GM12878 (cell line): ENCODE measurements around the gene PI4KB. TPM values are rescaled to one million over a fixed set of nuclear protein-coding genes. Genes with fewer than 3 reads are reported as not detected.

ENCODE experiments used
- ATAC-seq: fragments of 200-7000 bp; cut with Tn5 transposase; 3 replicates; pipeline ENCODE4 v1.9.1; 2020; ENCODE audit warnings: mild to moderate bottlenecking, moderate library complexity
- BruUV-seq: library from RNA; stranded (reverse); fragments of 400-500 nt; replicated peaks from 2 replicates; lab custom pipeline; 2021; lab: Mats Ljungman, UMichigan
- CTCF ChIA-PET: fragments of 300-600 bp; sonication (Branson Sonifier 250); formaldehyde crosslinking; extraction: SDS; loops from one replicate; lab custom pipeline; 2021; ENCODE audit warnings: inconsistent platforms; lab: Yijun Ruan, JAX
- POLR2A ChIA-PET: fragments of 350-600 bp; formaldehyde crosslinking; extraction: SDS; loops from one replicate; lab custom pipeline; 2021; ENCODE audit warnings: inconsistent platforms; lab: Charles Lee
- RAD21 ChIA-PET: fragments of 300-600 bp; sonication (Branson Sonifier 250); formaldehyde crosslinking; loops from one replicate; lab custom pipeline; 2023; ENCODE audit warnings: antibody characterized with exemption; ENCODE audit not compliant: unreplicated experiment; lab: Charles Lee
- SMC1A ChIA-PET: fragments of 300-600 bp; sonication (Branson Sonifier 250); formaldehyde crosslinking; loops from one replicate; lab custom pipeline; 2023; ENCODE audit not compliant: unreplicated experiment, uncharacterized antibody; lab: Charles Lee
- DNase-seq: peaks from one replicate; pipeline ENCODE4 v3.0.0-alpha.2; 2011; ENCODE audit warnings: low read depth, low spot score
- FAIRE-seq: peaks from 3 replicates; lab custom pipeline; 2011; peaks lifted over from hg19 to GRCh38; lab: Jason Lieb, UNC
- H2AFZ ChIP-seq: 2 replicates; pipeline ENCODE4 v1.6.0; 2011; ENCODE audit warnings: low read depth, low read length, control low read depth; ENCODE audit not compliant: control insufficient read depth
- H3K27ac ChIP-seq: 2 replicates; pipeline ENCODE4 v1.5.1; 2011; ENCODE audit warnings: control low read depth; ENCODE audit not compliant: control insufficient read depth, insufficient read depth
- H3K27me3 ChIP-seq, 2 experiments: replicated peaks in 1 of 2; 2 replicates each; pipeline versions ENCODE4 v1.6.0 to v1.6.1; 2011; ENCODE audit warnings: low read length in 1 of 2; ENCODE audit not compliant: control insufficient read depth in 2 of 2, insufficient read depth in 2 of 2
- H3K36me3 ChIP-seq, 2 experiments: 2 replicates each; pipeline ENCODE4 v1.5.1; 2011; ENCODE audit warnings: low read length in 1 of 2; ENCODE audit not compliant: control insufficient read depth in 2 of 2, insufficient read depth in 2 of 2
- H3K4me1 ChIP-seq: 2 replicates; pipeline ENCODE4 v1.6.1; 2011; ENCODE audit warnings: mild to moderate bottlenecking, low read length, moderate library complexity, mixed read lengths; ENCODE audit not compliant: control insufficient read depth, insufficient read depth
- H3K4me2 ChIP-seq: 2 replicates; pipeline ENCODE4 v1.6.0; 2011; ENCODE audit warnings: control low read depth; ENCODE audit not compliant: control insufficient read depth, insufficient read depth
- H3K4me3 ChIP-seq: fragments of 200-600 bp; sonication (generic); 2 replicates; pipeline ENCODE4 v1.5.1; 2016
- H3K79me2 ChIP-seq: 2 replicates; pipeline ENCODE4 v1.6.0; 2011; ENCODE audit warnings: low read length; ENCODE audit not compliant: control insufficient read depth, insufficient read depth
- H3K9ac ChIP-seq: 2 replicates; pipeline ENCODE4 v1.8.0; 2011; ENCODE audit warnings: low read length, control low read depth, mixed read lengths; ENCODE audit not compliant: control insufficient read depth, insufficient read depth
- H3K9me3 ChIP-seq: replicated peaks from 3 replicates; pipeline ENCODE4 v1.5.1; 2011; ENCODE audit warnings: mild to moderate bottlenecking, low read length; ENCODE audit not compliant: control insufficient read depth, insufficient read depth
- H4K20me1 ChIP-seq: 2 replicates; pipeline ENCODE4 v1.6.0; 2011; ENCODE audit not compliant: control insufficient read depth, insufficient read depth
- ASH2L ChIP-seq: fragments of 300-600, 200-600 bp; sonication (generic); IDR thresholded peaks from 2 replicates; pipeline ENCODE4 v1.6.1; 2017; ENCODE audit warnings: low read depth, mild to moderate bottlenecking, borderline replicate concordance
- BACH1 ChIP-seq: fragments of 450-650 bp; IDR thresholded peaks from 2 replicates; pipeline ENCODE4 v1.6.1; 2017; ENCODE audit warnings: mild to moderate bottlenecking, borderline replicate concordance
- CHD2 ChIP-seq: IDR thresholded peaks from 2 replicates; pipeline ENCODE4 v1.6.1; 2011; ENCODE audit warnings: low read depth, low read length, improper control_type of control experiment, borderline replicate concordance
- E2F4 ChIP-seq: IDR thresholded peaks from 2 replicates; pipeline ENCODE4 v1.6.1; 2012; ENCODE audit warnings: low read depth, low read length, improper control_type of control experiment
- KAT2A ChIP-seq: conservative IDR thresholded peaks from 2 replicates; pipeline ENCODE4 v1.6.1; 2011; ENCODE audit warnings: low read depth, low read length; ENCODE audit not compliant: control insufficient read depth
- MAX ChIP-seq: IDR thresholded peaks from 2 replicates; pipeline ENCODE4 v1.6.1; 2012; ENCODE audit warnings: low read depth, low read length, improper control_type of control experiment
- MEF2A ChIP-seq: IDR thresholded peaks from 2 replicates; pipeline ENCODE4 v1.6.1; 2011; ENCODE audit warnings: low read depth, mild to moderate bottlenecking, low read length, moderate library complexity; ENCODE audit not compliant: insufficient read depth
- MXI1 ChIP-seq: fragments of 150-350 bp; IDR thresholded peaks from 2 replicates; pipeline ENCODE4 v1.6.1; 2011; ENCODE audit warnings: low read depth, mild to moderate bottlenecking, inconsistent platforms, low read length, improper control_type of control experiment
- POU2F2 ChIP-seq: IDR thresholded peaks from 3 replicates; pipeline ENCODE4 v1.6.1; 2011; ENCODE audit warnings: low read depth, mild to moderate bottlenecking, low read length, borderline replicate concordance
- RAD51 ChIP-seq: fragments of 450-650 bp; IDR thresholded peaks from 2 replicates; pipeline ENCODE4 v1.6.1; 2016; ENCODE audit warnings: moderate library complexity, mild to moderate bottlenecking, inconsistent platforms
- RBBP5 ChIP-seq: fragments of 200-600 bp; sonication (generic); conservative IDR thresholded peaks from 2 replicates; pipeline ENCODE4 v1.6.1; 2016
- RCOR1 ChIP-seq: conservative IDR thresholded peaks from 2 replicates; pipeline ENCODE4 v1.6.1; 2012; ENCODE audit warnings: low read depth, low read length, improper control_type of control experiment
- SRF ChIP-seq, 2 experiments: IDR thresholded peaks; 2 replicates each; pipeline ENCODE4 v1.6.1; 2011; ENCODE audit warnings: low read depth in 2 of 2, low read length in 2 of 2, mild to moderate bottlenecking in 1 of 2, moderate library complexity in 1 of 2
- SUZ12 ChIP-seq: fragments of 200-600 bp; sonication (generic); IDR thresholded peaks from one replicate; pipeline ENCODE4 v1.6.1; 2018; ENCODE audit warnings: antibody characterized with exemption, mild to moderate bottlenecking; ENCODE audit not compliant: unreplicated experiment
- TAF1 ChIP-seq: IDR thresholded peaks from 2 replicates; pipeline ENCODE4 v1.6.1; 2011; ENCODE audit warnings: mild to moderate bottlenecking, low read depth, low read length, borderline replicate concordance
- TCF7 ChIP-seq: IDR thresholded peaks from 2 replicates; pipeline ENCODE4 v1.6.1; 2014; ENCODE audit warnings: antibody characterized with exemption, borderline replicate concordance
- ZBED1 ChIP-seq: IDR thresholded peaks from 2 replicates; pipeline ENCODE4 v1.6.1; 2016; ENCODE audit warnings: borderline replicate concordance
- WGBS: methylation state at CpG from one replicate; pipeline ENCODE4 v1.1.6; 2016; ENCODE audit warnings: low lambda C conversion rate; ENCODE audit not compliant: insufficient replicate concordance, insufficient coverage; ENCODE audit errors: missing lambda C conversion rate; 5-methylcytosine and 5-hydroxymethylcytosine counted together
- in situ Hi-C: fragments of 300-500 bp; cut with MboI; formaldehyde crosslinking; loops from 9 replicates; pipeline ENCODE4 v1.14.3; 2018; ENCODE audit warnings: mixed read lengths
- intact Hi-C: fragments of 100-400 bp; cut with micrococcal nuclease; formaldehyde crosslinking; loops from one replicate; pipeline ENCODE4 v1.14.2; 2022; ENCODE audit not compliant: unreplicated experiment
- polyA plus RNA-seq, 11 experiments: library from polyadenylated mRNA; depleted of rRNA in 4 of 11; unstranded in 6 of 11; stranded (reverse) in 5 of 11; fragments of >200 nt; fragmentation: Nextera tagmentation in 4 of 11; fragmentation: Illumina TruSeq in 1 of 11; extraction: Ambion mirVana in 4 of 11; extraction: Trizol in 1 of 11; gene quantifications; 1 replicate in 1 of 11; 2 replicates in 10 of 11; pipeline versions ENCODE4 v1.2.1 to v1.2.3, GENCODE V29; 2011 to 2016; ENCODE audit warnings: inconsistent platforms in 2 of 11, missing spikeins in 2 of 11, low read depth in 1 of 11
- total RNA-seq, 4 experiments: library from RNA; depleted of rRNA in 3 of 4; stranded (reverse); fragments of >200 nt in 3 of 4; fragmentation: Illumina TruSeq in 1 of 4; extraction: Trizol in 1 of 4; gene quantifications; 2 replicates each; pipeline versions ENCODE4 v1.2.1 to v1.2.3, GENCODE V29; 2013 to 2021

The PI4KB gene
- total and polyA plus RNA-seq, 10 of the 15 experiments (the other 5 are each of a cell fraction or from before 2014, with no cell fraction given), result 3.3 to 88.3 (median 51.7) TPM

- TF ChIP-seq MXI1, result no peak
- TF ChIP-seq, all 136 proteins: peak for 0
Observed at GRCh38 chr1:151267760-151268159, 59.5 kb downstream of the PI4KB start (continued).

DNA sequence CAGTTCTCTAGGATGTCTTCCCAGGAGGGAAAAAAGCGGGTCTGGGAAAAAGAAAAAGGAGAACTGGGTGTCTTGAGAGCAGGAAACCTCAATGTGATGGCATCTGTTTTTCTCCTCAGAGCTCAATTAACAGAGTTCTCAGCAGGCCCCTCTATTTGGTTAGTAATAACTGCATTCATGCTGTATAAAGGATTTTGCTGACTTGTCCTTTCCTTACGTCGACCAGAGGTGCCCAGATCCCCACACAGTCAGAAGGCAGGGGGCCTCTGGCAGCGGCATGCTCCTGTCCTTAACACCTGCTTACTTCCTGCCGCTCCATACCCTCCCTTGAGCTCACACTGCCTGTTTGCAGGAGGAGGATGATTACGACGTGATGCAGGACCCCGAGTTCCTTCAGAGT, 60.4 kb downstream of the PI4KB start:
- no TSS peak for BruUV-seq
- SMC1A ChIA-PET, result interaction anchor here (0.8 kb wide), 1 partner anchor 9 kb away, joined by 3 read pairs; no protein-coding TSS in a partner anchor
- in situ Hi-C loops (no loop called here), intact Hi-C loops (no loop called here)
- DNase-seq (no peak), FAIRE-seq (no peak), ATAC-seq (no peak)
- Histone ChIP-seq H4K20me1 (no peaks in the 10 kb centered on the region), H3K36me3 (peaks cover 9 to 19% of the 10 kb centered on the region in 2 experiments), H3K9ac (no peak overlapping the region), H3K27me3 (no peaks in the 10 kb centered on the region), H2AFZ (no peak overlapping the region), H3K9me3 (no peaks in the 10 kb centered on the region), H3K4me2 (no peak overlapping the region), H3K27ac (no peak overlapping the region), H3K4me1 (no peaks in the 10 kb centered on the region), H3K79me2 (no peaks in the 10 kb centered on the region; the same call in 1 of the 2 replicates), H3K4me3 (no peak overlapping the region)
- RAD21 ChIA-PET, result no interaction called here
- TF ChIP-seq ASH2L (no peak), RBBP5 (no peak), ZBED1 (no peak), BACH1 (no peak)
- CTCF ChIA-PET, result no interaction called here
- 87% methylated on average over 8 of the region's 8 CpGs for WGBS
- POLR2A ChIA-PET, result no interaction called here

DNA sequence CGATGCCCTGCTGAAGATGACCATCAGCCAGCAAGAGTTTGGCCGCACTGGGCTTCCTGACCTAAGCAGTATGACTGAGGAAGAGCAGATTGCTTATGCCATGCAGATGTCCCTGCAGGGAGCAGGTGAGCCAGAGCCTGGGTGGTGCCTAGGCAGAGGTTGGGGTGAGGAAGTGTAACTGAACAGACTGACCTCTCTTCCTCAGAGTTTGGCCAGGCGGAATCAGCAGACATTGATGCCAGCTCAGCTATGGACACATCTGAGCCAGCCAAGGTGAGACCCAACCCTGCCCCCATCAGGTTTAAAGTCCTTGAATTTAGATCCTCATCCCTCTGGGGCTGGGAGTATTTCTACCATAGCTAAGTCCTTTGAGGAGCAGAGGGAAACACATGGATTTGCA, 60.9 kb downstream of the PI4KB start:
- Histone ChIP-seq H3K9me3 (no peaks in the 10 kb centered on the region), H3K4me3 (no peak overlapping the region), H3K27me3 (no peaks in the 10 kb centered on the region), H3K27ac (no peak overlapping the region), H2AFZ (no peak overlapping the region), H3K36me3 (peaks cover 9 to 19% of the 10 kb centered on the region in 2 experiments), H3K4me1 (no peaks in the 10 kb centered on the region), H3K4me2 (no peak overlapping the region), H4K20me1 (no peaks in the 10 kb centered on the region), H3K9ac (no peak overlapping the region), H3K79me2 (no peaks in the 10 kb centered on the region; the same call in 1 of the 2 replicates)
- SMC1A ChIA-PET, result interaction anchor here (0.8 kb wide), 1 partner anchor 8 kb away, joined by 3 read pairs; no protein-coding TSS in a partner anchor
- WGBS, result 98% methylated on average over 3 of the region's 3 CpGs
- RAD21 ChIA-PET, result no interaction called here
- CTCF ChIA-PET, result interaction anchor here (0.8 kb wide), 1 partner anchor 167 kb away, joined by 3 read pairs; no protein-coding TSS in a partner anchor
- intact Hi-C loops, result no loop called here
- ATAC-seq, result no peak
- POLR2A ChIA-PET, result interaction anchor here (0.5 kb wide), 2 partner anchors 177 to 217 kb away, joined by 4 to 5 read pairs; no protein-coding TSS in a partner anchor
- in situ Hi-C loops, result no loop called here
- BruUV-seq, result no TSS peak
- no peak for DNase-seq
- FAIRE-seq, result no peak
- TF ChIP-seq KAT2A (no peak), TCF7 (no peak), MEF2A (no peak), MAX (no peak), CHD2 (no peak), SUZ12 (no peak), POU2F2 (no peak), RCOR1 (no peak), E2F4 (no peak), TAF1 (no peak), RAD51 (no peak), SRF (IDR thresholded peaks at IDR 0.05; ENCODE audit: low read depth in 2 of 2, low read length in 2 of 2) (no peak)
